Stimulated activated CD4-positive, alpha-beta T cell treated with anti-CD3 and anti-CD28 coated beads, Interleukin-1b, Interleukin-23, amount 100 ng/mL, for 24 hours (primary cell): Measurements from ENCODE around the gene FGF1.

ENCODE experiments used
- DNase-seq, 4 experiments: peaks; one replicate each; pipeline ENCODE4 v3.0.0-alpha.2; 2020; ENCODE audit warnings: low read depth in 4 of 4, low spot score in 1 of 4

The FGF1 gene

DNA sequence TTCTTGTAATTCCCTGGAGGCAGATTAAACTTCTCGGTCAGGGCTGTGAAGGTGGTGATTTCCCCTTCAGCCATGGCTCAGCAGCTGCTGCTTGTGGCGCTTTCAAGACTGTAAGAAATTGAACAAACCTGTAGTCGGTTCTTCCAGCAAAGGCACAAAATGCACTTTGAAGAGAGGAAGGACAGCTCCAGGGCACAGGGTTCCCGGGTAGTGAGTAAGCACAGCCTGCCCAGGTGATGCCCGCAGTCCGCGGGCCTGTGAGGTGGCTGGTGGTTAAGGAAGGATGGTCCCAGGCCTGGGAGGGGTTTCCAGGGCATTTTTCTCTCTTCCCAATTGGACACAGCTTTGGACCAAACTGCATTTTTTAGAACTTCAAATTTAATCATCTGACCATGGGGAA is 71.8 kb downstream of the FGF1 start:
- DNase-seq, result no peak

DNA sequence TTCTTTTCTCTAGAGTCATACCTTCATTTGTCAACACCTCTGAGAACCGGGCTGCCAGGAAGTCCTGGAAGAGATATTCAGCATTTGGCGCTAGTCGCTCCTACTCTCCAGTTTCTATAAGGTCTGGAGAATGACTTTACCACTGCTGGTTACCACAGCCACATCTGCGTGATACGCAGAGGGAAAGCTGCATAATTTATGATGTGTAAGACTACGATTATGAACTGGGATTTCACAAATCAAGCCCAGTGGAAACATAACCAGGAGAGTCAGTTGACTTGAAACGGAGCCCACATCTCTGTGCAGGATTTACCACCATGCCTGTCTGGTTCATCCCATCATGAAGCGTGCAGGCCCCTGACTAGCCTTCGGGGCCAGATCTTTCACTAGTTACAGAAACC is 72.6 kb downstream of the FGF1 start:
- DNase-seq, result no peak

DNA sequence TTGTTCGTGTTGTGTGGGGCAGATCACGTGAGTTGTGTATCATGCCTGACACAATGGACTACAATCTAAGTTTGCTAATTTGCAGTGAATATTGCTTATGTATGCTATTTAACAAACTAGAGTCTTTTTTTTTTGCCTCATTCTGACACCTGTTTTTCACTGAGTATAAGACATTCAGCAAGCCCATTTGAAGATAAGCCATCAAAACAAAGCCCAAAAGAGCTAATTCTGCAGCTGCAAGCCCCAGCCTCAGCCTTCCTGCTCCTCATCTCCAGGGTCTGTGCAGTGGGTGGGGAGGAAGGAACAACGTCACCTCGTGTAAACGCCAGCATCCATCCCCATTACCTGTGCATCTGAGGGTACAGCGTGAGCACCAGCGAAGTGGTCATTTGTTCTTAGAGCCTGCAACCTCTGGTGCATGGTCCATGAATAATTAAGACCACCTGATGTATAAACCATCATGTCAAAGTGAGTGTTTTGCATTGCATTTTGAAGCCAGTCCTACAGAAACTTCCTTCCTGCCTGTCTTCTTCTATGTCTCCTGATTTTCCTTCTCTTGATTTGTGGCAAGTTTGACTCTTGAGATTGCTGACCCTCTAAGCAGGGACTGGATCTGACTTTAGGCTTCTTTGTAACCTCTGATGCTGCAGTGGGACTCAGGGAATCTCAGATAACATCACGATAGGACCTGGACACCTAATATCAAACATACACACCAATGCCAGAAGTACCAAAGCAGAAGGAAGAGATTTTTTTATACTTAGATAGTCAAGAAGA is 73.2 kb downstream of the FGF1 start:
- DNase-seq, result no peak

DNA sequence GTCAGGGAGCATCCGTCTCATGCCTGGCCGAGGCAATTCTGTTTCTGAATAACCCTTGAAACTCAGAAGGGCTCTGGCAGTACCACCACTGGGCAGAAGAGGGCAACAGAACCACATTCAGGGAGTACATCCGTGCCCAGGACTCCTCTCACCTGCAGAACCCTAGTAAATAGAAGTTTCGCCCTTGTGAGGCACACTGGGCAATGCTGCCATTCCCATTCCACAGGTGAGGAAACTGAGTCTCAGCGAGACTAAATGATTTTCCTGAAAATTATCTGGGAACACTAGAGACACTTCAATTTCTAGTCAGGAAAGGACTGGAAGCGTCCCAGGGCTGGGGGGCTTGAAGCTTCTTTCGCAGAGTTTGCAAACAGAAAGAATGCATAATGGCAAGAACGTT is 74.7 kb downstream of the FGF1 start:
- peak; percentile 20 to 67 (median 45) for DNase-seq

DNA sequence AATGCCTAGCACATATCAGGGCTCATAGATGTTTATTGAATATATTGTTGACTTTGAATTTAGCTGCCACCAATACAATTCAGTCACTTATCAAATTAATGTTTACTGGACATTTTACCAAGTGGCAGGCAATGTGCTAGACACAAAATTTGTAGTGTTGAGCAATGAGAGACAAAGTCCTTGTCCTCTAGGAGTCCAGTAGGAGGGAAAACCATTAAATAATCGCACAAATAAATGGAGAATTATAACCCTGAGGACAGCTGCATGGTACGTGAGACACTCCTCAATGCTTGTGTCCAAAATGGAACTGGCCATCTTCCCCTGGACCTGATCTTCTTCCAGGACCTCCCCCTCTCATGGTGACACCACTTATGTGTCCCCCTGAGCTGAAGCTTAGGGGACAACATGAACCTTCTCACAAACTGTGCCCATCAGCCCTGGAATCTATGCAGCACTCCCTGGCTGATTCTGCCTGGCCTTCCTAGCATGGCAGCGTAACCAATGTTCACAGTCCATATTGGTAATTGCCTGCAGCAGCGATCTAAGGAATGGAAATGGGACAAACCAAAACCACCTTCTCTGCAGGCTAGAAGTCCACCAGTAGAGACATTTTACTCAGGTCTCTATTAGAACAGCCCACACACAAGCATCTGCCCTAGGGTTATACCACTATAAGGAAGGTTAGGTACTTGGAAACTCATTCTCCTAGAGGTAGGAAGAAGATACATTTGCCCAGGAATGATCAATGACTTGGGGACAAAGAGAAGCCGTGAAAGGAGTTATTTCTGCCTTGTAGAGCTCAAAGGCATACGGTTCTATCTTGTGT is 75.5 kb downstream of the FGF1 start:
- DNase-seq, result no peak

DNA sequence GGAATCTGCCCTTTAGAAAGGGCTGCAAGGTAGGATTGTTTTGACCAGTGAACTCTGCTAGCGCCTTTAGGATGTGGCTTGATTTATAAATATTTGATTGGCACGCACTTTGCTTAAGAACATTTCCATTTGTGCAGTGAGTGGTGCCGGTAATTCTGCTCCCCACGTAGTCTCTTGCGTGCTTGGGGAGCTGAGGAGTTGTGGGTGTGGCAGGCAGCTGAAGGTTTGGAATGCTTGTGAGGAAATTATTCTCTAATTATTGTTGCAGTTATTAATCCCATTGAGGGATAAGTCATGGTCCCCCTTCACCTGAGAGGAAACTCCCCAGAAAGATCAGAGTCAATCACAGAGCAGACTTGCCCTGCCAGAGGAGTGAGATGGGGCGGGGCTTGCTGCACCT is 76.7 kb downstream of the FGF1 start:
- DNase-seq, result no peak

DNA sequence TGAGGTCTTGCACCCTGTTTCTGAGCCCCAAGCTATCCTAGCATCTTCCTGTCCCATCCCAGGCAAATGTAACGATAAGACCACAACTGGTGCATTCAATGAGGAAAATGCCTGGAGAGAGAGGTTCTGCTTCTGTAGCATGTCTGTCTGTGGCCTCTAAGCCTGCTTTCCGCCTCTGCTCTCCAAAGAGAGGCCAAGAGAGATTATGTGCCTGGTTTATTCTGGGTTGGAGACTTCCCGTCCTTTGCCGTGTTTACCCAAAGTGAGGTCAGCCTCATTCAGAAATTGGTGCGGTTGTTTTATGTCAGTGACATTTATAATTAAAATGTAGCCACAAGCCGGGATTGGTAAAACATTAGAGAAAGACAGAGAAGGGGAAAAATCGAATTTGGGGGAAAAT is 77.8 kb downstream of the FGF1 start:
- DNase-seq, result no peak

DNA sequence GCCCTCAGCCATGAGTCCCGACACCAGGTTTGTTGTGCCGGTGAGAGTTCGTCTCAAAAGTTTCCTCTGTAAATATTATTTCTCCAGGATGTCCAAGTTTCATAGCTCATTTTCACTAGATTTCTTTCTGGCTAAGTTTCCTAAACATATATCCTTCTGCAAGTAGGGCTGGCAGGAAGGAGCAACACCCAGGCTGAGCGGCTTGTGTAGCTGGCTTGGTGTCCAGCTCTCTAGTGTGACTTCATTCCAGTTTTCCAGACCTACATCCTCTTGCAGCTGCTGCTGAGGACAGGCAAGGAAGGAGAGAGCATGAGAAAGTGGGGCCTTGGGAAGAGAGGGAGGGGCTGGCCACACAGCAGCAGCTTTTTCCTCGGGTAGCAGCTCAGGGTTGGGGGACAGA is 80.3 kb downstream of the FGF1 start:
- DNase-seq, result no peak

DNA sequence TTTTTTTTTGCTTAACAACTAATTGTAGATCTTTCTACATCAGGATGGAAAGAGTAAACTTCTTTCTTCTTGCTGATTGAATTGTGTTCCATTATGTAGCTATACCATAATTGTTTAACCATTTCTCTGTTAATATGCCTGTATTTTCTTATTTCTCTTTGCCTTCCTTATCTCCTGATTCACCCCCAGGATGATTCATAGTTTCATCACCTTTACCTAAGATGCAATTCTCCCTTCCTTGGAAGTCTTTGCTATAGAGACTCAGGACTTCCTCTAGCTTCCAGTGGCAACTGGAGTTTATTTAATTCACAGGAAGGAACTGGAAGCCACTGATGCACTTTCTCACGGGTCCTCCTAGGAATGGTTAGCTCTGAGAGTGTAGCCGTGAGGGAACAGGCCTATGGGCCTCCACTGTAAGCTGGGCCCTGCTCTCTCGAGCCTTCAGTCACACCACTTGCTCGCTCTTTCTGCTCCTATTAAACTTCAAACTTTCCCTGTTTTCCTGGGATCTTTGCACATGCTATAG is 83.1 kb downstream of the FGF1 start:
- DNase-seq, result no peak

DNA sequence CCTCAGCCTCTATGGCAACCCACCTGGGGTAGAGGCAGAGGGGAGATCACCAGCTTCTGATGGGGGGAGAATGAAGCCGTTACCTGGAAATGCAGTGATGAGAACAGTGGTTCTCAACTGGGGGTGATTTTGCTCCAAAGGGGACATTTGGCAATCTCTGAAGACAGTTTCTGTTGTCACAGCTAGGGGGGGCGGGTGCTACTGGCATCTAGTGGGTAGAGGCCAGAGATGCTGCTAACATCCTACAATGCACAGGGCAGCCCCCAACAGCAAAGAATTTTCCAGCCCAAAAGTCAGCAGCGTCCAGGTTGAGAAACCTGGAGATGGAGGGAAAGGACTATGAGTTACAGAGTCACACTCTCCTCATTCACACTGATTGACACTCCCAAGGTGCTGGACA is 84.5 kb downstream of the FGF1 start:
- no peak for DNase-seq

DNA sequence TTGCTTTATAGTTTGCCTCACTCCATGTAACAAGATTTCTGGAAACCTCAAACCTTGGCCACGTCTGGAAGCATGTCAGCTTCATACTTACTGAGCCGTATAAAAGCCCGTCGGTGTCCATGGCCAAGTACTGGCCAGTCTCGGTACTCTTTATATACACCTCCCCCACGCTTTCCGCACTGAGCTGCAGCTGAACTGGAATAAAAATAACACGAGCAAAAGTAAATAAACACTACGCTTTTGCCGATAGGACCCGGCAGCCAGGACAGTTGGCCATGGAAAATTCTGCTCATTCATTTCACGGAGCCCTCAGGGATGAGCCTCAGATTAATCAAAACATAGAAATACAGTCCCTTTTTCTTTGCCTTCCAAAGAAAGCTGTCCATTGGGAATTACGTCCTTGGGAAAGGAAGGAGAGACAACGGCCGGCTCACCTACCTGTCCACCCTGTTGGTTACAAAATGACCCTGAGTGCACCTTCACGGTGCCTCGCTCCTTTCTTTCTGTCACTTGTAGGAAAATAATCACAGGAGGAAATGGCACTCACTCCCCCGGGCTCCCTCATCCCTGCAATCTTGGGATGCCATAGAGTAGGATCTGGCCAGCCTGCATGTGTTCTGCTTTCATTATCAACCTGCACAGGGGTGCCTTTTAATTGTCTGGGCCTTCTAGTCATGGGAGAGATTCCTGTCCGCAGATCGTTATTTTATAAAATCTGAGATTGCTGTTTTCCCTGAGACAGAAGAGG is 85.1 kb downstream of the FGF1 start:
- no peak for DNase-seq

DNA sequence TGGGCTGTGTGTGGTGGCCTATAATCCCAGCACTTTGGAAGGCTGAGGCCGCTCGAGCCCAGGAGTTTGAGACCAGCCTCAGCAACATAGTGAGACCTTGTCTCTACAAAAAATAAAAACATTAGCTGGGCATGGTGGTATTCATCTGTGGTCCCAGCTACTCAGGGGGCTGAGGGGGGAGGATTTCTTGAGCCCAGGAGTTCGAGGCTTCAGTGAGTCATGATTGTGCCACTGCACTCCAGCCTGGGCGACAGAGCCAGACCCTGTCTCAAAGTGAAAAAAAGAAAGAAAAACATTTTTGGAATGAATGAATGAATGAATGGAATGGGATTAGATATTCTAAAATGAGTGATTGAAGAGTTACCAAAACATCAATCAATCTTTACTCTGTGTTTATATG is 85.8 kb downstream of the FGF1 start:
- no peak for DNase-seq

DNA sequence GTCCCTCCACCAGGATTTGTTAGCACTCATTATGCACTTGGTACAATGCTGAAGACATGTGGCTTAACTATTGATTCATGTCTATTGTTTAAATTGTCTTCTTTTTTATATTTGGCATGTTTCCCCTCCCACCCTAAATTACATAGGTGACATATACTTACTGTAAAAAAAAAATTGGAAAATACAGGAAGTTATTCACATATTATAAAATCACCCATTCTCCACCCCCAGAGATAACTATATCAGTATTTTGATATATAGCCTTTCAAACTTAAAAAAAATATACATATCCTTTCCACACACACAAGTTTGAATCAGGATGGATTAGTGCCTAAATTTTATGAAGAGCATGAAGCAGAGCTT is 87.6 kb downstream of the FGF1 start:
- DNase-seq, result no peak

DNA sequence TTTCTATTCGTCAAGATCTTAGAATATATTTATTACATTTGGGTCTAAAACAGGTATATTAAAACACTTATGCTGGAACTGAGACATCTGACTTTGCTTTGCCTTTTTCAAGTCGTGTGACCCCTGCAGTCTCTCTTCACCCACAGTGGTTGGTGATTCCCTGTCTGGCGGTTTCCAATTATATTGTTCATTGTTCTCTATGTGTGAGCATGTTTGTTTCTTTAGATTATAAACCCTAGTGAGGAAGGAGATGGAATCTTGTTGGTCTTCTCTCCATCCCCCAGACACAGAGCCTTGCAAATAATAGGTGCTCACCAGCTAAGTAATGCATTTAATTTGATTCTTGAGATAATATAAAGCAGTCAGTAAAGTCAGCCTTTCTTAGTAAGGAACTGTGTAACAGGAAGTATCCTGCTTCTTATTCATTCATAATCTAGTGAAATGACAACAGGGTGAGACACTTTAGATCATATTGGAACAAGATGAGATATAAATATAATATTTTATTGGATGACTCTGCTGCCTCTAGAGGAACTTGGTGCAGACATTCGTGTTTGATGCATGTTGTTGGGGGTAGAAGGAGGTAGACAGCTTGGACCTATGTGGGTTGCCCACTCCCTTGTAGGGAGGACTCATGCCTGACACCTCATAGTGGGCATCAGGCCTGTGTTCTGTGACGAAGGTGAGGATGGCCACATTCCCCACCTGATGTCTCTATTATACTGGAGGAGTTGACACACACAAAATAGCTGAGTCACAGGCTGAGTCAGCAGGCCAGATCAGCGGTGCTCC is 88.1 kb downstream of the FGF1 start:
- peak in 2 of 4 experiments; percentile 4 to 7 for DNase-seq

DNA sequence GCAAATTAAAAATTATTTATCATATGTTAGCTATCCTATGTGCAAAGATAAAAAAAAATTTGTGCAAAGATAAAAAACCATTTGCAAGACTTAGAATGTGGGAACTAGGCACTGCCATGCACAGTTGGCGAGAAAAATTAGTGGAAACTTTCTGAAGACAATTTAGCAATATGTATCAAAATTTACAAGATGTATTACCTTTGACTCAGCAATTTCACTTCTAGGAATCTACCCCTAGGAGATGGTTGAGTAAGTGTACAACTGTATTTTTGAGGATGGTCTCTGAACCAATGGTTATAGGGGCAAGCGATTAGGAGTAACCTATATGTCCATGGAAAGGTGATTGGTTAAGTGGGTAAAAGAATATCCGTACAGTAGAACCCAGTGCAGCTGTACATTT is 88.9 kb downstream of the FGF1 start:
- DNase-seq, result no peak

DNA sequence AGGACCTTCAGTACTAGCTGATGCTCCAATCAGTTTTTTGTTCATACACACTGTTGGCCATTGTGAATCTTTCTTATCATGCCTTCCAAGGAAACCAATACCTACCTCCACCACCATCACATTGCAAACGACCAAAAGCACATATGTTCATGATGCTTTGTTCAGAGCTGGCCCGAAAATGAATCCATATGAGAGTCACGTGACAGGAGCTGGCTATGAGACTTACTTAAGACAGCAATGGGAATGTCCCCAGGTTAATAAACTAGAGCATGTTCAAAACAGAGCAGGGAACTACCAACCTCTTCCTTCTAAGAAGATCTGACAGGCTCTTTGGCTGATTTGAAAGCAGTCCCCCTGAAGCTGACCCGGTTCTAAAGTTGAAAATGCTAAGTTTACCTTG is 93.5 kb downstream of the FGF1 start:
- DNase-seq, result no peak

DNA sequence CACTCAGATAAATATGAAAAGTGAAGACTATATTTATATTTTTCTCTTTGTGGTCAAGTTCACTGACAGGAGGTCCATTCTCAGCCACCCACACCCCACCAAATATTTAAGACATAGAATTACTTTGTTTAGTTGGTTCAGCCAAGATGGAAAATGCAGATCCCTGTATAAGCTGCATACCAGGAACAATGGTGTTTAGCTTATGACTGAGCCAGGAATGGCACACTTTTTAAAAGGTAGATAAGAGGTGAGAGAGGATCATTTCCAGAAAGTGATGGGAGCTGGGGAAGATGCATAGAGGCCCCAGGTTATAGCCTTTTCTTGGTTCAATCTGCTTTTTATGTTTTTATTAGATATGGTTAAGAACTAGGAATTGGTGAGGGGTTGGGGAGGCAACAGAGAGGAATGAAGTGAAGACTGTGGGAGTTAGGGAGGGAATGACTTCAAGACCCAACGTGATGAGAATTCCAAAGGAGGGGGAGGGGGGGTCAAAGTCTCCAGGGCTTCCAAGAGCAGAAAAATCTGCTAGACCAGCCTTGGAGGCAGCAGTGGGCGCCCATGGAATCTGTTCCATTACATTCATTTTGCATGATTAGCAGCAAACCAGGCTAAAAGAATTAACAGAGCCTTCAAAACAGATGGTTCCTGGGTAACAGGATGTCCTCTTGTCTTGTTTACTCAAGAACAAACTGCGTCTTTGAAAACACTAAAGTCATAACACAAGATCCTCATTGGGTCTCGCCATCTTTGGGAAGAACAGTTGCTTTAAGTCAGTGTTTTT is 95.2 kb downstream of the FGF1 start:
- no peak for DNase-seq

DNA sequence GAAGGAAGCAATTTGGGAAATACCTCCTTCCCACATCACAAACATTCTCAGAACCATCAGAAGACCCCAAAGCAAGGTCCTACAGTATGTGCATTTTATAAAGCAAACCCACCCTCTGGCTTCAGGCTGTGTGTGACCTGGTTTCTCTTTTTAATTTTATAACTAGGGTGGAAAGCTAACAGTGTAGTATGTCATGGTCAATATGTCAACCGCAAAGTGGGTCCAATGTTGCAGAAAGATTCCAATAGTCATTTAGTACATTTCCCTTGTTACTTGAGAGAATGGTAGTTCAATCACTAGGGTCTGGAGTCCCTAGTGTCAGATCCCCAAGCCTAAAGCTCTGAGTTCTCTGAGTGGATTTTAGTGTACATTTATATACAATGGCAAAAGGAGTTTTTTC is 96.2 kb downstream of the FGF1 start:
- no peak for DNase-seq

DNA sequence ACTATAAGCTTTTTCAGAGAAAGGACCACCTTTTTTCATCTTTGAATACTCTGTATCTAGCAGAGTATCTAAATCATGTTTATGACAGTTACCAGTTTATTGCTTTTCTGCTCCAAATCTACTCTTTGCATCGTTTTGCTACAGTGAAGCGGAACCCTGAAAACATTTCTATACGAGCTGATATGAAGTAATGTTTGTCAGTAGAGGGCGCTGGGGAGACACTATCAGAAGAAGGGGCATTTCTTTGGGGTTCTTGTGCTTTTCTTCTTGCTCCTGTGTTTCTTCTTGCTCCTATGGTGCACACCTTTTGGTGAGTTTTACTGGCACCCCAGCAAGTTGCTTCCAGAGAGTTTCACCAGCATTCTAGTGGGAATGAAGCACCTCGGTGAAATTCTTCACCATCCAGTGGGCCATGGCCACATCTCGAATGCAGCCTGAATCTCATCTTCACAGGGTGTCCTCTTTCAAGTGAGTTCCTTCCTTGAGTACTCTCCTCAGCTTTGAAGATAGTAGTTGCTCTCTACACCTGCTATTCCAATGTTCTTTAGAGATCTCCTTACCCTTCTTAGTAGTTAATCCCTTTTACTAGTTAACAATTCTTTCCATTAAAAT is 98.4 kb downstream of the FGF1 start:
- peak in 2 of 4 experiments; percentile 8 to 15 for DNase-seq

DNA sequence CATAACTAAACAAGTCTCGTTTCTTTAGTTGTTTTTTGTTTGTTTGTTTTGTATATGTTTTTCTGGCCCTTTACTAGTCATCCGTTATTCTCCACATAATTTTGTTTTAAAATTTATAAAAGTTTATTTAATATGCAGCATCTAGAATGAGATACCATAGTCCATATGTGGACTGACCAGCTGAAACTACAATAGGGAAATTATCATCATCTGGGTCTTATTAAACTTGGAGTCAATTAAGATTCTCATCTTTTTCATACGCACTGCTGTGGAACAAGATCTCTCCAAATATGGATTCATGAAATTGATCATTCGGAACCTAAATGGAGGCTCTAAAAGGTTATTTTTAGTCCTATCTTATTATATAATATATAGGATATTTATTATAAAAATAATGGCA is 99.3 kb downstream of the FGF1 start:
- no peak for DNase-seq
